ENCODE measurements around the gene ZFX. TPM values are rescaled to one million over a fixed set of nuclear protein-coding genes. Genes with fewer than 3 reads are reported as not detected.

The ZFX gene
- total and polyA plus RNA-seq, 10 of the 15 experiments (the other 5 are each of a cell fraction or from before 2014, with no cell fraction given): 6.8 to 40.9 (median 24.6) TPM

DNA sequence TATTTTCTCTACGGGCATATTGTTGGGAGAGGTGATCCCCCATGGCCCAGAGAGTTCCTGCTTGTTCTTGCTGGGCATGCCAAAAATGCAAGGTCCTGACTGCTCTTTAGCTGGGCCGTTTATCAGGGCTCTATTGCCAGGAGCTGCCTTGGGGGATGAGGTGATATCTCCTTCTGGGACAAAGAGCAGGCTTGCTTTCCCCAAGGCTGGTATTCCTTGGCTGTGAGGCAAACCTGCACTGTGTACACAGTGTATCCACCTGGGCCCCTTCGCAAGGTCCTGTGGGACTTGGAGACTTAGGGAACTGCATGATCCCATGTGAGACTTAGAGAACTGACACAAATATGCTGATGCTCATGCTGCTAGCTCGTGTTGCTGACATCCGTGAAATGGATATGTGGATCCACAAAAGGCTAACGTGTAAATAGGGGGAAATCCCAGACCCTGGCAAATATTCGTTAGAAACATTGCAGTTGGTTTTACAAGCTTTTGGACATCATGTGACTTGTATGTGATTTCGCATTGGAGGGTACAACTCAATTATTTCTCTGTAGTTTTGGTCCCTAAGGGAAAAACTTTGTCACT, 24.4 kb upstream of the ZFX start:
- DNase-seq (ENCODE audit: low read depth, low spot score): no peak
- Histone ChIP-seq H3K4me2 (ENCODE audit: control insufficient read depth, insufficient read depth) (no peak overlapping the region), H3K9ac (ENCODE audit: control insufficient read depth, insufficient read depth, low read length) (no peak overlapping the region), H3K27me3 (replicated peaks in 1 of 2; ENCODE audit: control insufficient read depth in 2 of 2, insufficient read depth in 2 of 2, low read length in 1 of 2) (no peaks in the 10 kb centered on the region), H3K36me3 (ENCODE audit: control insufficient read depth in 2 of 2, insufficient read depth in 2 of 2, low read length in 1 of 2) (no peaks in the 10 kb centered on the region), H4K20me1 (ENCODE audit: control insufficient read depth, insufficient read depth) (no peaks in the 10 kb centered on the region), H2AFZ (ENCODE audit: control insufficient read depth, low read depth, low read length) (no peak overlapping the region), H3K79me2 (ENCODE audit: control insufficient read depth, insufficient read depth, low read length) (no peaks in the 10 kb centered on the region), H3K4me3 (no peak overlapping the region), H3K4me1 (ENCODE audit: control insufficient read depth, insufficient read depth, low read length) (no peaks in the 10 kb centered on the region), H3K9me3 (replicated peaks; ENCODE audit: control insufficient read depth, insufficient read depth, low read length) (no peaks in the 10 kb centered on the region), H3K27ac (ENCODE audit: control insufficient read depth, insufficient read depth) (no peak overlapping the region)
- SMC1A ChIA-PET (ENCODE audit: uncharacterized antibody, unreplicated experiment): no interaction called here
- in situ Hi-C loops (cut with MboI): no loop called here
- RAD21 ChIA-PET (ENCODE audit: unreplicated experiment): no interaction called here
- intact Hi-C loops (cut with micrococcal nuclease; ENCODE audit: unreplicated experiment): no loop called here
- FAIRE-seq: no peak
- POLR2A ChIA-PET: no interaction called here
- BruUV-seq (replicated peaks): no TSS peak
- WGBS (ENCODE audit: insufficient coverage, insufficient replicate concordance, low lambda C conversion rate, missing lambda C conversion rate): 42% methylated on average over 8 of the region's 8 CpGs
- no peak for ATAC-seq
- CTCF ChIA-PET: no interaction called here
- TF ChIP-seq ZNF207 (IDR thresholded peaks at IDR 0.05; ENCODE audit: borderline replicate concordance) (no peak), HDAC2 (IDR thresholded peaks at IDR 0.05) (no peak), FOXM1 (IDR thresholded peaks at IDR 0.05; ENCODE audit: low read depth, low read length) (no peak), BCL11A (IDR thresholded peaks at IDR 0.05; ENCODE audit: low read depth, low read length) (no peak), SUPT20H (IDR thresholded peaks at IDR 0.05; ENCODE audit: borderline replicate concordance, control insufficient read depth, low read depth, low read length) (no peak), STAT3 (IDR thresholded peaks at IDR 0.05; ENCODE audit: low read depth, low read length) (no peak), CBX3 (IDR thresholded peaks at IDR 0.05; ENCODE audit: borderline replicate concordance, low read depth) (no peak), TARDBP (IDR thresholded peaks at IDR 0.05; ENCODE audit: borderline replicate concordance) (no peak), TAF1 (IDR thresholded peaks at IDR 0.05; ENCODE audit: borderline replicate concordance, low read depth, low read length) (no peak), HCFC1 (IDR thresholded peaks at IDR 0.05; ENCODE audit: low read length) (no peak)
- TF ChIP-seq, protein P1, sequence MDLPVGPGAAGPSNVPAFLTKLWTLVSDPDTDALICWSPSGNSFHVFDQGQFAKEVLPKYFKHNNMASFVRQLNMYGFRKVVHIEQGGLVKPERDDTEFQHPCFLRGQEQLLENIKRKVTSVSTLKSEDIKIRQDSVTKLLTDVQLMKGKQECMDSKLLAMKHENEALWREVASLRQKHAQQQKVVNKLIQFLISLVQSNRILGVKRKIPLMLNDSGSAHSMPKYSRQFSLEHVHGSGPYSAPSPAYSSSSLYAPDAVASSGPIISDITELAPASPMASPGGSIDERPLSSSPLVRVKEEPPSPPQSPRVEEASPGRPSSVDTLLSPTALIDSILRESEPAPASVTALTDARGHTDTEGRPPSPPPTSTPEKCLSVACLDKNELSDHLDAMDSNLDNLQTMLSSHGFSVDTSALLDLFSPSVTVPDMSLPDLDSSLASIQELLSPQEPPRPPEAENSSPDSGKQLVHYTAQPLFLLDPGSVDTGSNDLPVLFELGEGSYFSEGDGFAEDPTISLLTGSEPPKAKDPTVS (IDR thresholded peaks at IDR 0.05; ENCODE audit: low read depth, low read length): no peak
- TF ChIP-seq, protein P2, sequence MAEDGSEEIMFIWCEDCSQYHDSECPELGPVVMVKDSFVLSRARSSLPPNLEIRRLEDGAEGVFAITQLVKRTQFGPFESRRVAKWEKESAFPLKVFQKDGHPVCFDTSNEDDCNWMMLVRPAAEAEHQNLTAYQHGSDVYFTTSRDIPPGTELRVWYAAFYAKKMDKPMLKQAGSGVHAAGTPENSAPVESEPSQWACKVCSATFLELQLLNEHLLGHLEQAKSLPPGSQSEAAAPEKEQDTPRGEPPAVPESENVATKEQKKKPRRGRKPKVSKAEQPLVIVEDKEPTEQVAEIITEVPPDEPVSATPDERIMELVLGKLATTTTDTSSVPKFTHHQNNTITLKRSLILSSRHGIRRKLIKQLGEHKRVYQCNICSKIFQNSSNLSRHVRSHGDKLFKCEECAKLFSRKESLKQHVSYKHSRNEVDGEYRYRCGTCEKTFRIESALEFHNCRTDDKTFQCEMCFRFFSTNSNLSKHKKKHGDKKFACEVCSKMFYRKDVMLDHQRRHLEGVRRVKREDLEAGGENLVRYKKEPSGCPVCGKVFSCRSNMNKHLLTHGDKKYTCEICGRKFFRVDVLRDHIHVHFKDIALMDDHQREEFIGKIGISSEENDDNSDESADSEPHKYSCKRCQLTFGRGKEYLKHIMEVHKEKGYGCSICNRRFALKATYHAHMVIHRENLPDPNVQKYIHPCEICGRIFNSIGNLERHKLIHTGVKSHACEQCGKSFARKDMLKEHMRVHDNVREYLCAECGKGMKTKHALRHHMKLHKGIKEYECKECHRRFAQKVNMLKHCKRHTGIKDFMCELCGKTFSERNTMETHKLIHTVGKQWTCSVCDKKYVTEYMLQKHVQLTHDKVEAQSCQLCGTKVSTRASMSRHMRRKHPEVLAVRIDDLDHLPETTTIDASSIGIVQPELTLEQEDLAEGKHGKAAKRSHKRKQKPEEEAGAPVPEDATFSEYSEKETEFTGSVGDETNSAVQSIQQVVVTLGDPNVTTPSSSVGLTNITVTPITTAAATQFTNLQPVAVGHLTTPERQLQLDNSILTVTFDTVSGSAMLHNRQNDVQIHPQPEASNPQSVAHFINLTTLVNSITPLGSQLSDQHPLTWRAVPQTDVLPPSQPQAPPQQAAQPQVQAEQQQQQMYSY (CRISPR knock-in tag; IDR thresholded peaks at IDR 0.05): no peak
- TF ChIP-seq, protein P3, sequence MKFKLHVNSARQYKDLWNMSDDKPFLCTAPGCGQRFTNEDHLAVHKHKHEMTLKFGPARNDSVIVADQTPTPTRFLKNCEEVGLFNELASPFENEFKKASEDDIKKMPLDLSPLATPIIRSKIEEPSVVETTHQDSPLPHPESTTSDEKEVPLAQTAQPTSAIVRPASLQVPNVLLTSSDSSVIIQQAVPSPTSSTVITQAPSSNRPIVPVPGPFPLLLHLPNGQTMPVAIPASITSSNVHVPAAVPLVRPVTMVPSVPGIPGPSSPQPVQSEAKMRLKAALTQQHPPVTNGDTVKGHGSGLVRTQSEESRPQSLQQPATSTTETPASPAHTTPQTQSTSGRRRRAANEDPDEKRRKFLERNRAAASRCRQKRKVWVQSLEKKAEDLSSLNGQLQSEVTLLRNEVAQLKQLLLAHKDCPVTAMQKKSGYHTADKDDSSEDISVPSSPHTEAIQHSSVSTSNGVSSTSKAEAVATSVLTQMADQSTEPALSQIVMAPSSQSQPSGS (IDR thresholded peaks at IDR 0.05; ENCODE audit: low read length): no peak
- TF ChIP-seq, protein P4, sequence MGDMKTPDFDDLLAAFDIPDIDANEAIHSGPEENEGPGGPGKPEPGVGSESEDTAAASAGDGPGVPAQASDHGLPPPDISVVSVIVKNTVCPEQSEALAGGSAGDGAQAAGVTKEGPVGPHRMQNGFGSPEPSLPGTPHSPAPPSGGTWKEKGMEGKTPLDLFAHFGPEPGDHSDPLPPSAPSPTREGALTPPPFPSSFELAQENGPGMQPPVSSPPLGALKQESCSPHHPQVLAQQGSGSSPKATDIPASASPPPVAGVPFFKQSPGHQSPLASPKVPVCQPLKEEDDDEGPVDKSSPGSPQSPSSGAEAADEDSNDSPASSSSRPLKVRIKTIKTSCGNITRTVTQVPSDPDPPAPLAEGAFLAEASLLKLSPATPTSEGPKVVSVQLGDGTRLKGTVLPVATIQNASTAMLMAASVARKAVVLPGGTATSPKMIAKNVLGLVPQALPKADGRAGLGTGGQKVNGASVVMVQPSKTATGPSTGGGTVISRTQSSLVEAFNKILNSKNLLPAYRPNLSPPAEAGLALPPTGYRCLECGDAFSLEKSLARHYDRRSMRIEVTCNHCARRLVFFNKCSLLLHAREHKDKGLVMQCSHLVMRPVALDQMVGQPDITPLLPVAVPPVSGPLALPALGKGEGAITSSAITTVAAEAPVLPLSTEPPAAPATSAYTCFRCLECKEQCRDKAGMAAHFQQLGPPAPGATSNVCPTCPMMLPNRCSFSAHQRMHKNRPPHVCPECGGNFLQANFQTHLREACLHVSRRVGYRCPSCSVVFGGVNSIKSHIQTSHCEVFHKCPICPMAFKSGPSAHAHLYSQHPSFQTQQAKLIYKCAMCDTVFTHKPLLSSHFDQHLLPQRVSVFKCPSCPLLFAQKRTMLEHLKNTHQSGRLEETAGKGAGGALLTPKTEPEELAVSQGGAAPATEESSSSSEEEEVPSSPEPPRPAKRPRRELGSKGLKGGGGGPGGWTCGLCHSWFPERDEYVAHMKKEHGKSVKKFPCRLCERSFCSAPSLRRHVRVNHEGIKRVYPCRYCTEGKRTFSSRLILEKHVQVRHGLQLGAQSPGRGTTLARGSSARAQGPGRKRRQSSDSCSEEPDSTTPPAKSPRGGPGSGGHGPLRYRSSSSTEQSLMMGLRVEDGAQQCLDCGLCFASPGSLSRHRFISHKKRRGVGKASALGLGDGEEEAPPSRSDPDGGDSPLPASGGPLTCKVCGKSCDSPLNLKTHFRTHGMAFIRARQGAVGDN (IDR thresholded peaks at IDR 0.05): no peak
